ENCODE measurements around the gene CPNE5. TPM values are rescaled to one million over a fixed set of nuclear protein-coding genes. Genes with fewer than 3 reads are reported as not detected.

The CPNE5 gene
- total RNA-seq, 4 donors from 2014 or later = 0.23 to 1.1 (median 0.81) TPM; not detected in 1

GRCh38 chr6:36805917-36806316 is 33.3 kb downstream of the CPNE5 start:
- no peak for DNase-seq (ENCODE audit: low spot score in 2 of 2)
- intact Hi-C loops (cut with DNase I; ENCODE audit: low total_unique reads) = no loop called here
- no peak overlapping the region for H3K4me3 ChIP-seq (ENCODE audit: low read depth, poor library complexity, severe bottlenecking)
- no peak for TF ChIP-seq POLR2A (IDR thresholded peaks at IDR 0.05)
- TF ChIP-seq CTCF (IDR thresholded peaks at IDR 0.05) = no peak
- WGBS, 2 donors = 91 to 99% methylated on average over 6 to 8 of the region's 8 CpGs

GRCh38 chr6:36805096-36805797 is 34.0 kb downstream of the CPNE5 start:
- intact Hi-C loops (cut with DNase I; ENCODE audit: low total_unique reads) = no loop called here
- WGBS, 2 donors = 56 to 63% methylated on average over 7 of the region's 7 CpGs
- TF ChIP-seq CTCF (IDR thresholded peaks at IDR 0.05) = no peak
- TF ChIP-seq POLR2A (IDR thresholded peaks at IDR 0.05) = no peak
- no peak for DNase-seq (ENCODE audit: low spot score in 2 of 2)
- H3K4me3 ChIP-seq (ENCODE audit: low read depth, poor library complexity, severe bottlenecking) = no peak overlapping the region

GRCh38 chr6:36804563-36804962 is 34.7 kb downstream of the CPNE5 start:
- H3K4me3 ChIP-seq (ENCODE audit: low read depth, poor library complexity, severe bottlenecking) = no peak overlapping the region
- intact Hi-C loops (cut with DNase I; ENCODE audit: low total_unique reads) = no loop called here
- 48 to 56% methylated on average over 3 of the region's 3 CpGs for WGBS, 2 donors
- DNase-seq (ENCODE audit: low spot score in 2 of 2) = no peak
- TF ChIP-seq CTCF (IDR thresholded peaks at IDR 0.05) (no peak), POLR2A (IDR thresholded peaks at IDR 0.05) (no peak)

GRCh38 chr6:36803908-36804307 is 35.3 kb downstream of the CPNE5 start:
- no peak for TF ChIP-seq POLR2A (IDR thresholded peaks at IDR 0.05)
- no peak for TF ChIP-seq CTCF (IDR thresholded peaks at IDR 0.05)
- no peak for DNase-seq (ENCODE audit: low spot score in 2 of 2)
- 75 to 78% methylated on average over 1 of the region's 1 CpG for WGBS, 2 donors
- intact Hi-C loops (cut with DNase I; ENCODE audit: low total_unique reads) = no loop called here
- no peak overlapping the region for H3K4me3 ChIP-seq (ENCODE audit: low read depth, poor library complexity, severe bottlenecking)

- WGBS, 2 donors = 96% methylated on average over 6 of the region's 6 CpGs
These were observed 35.8 kb downstream of the CPNE5 start for GRCh38 chr6:36803482-36803881.

More at GRCh38 chr6:36803482-36803881, 35.8 kb downstream of the CPNE5 start:
- TF ChIP-seq CTCF (IDR thresholded peaks at IDR 0.05) = no peak
- TF ChIP-seq POLR2A (IDR thresholded peaks at IDR 0.05) = no peak
- H3K4me3 ChIP-seq (ENCODE audit: low read depth, poor library complexity, severe bottlenecking) = no peak overlapping the region
- no peak for DNase-seq (ENCODE audit: low spot score in 2 of 2)
- intact Hi-C loops (cut with DNase I; ENCODE audit: low total_unique reads) = no loop called here
